Lung microvascular endothelial cell (primary cell): ENCODE results near the gene TRIM54. TPM values are rescaled to one million over a fixed set of nuclear protein-coding genes. Genes with fewer than 3 reads are reported as not detected.

Source experiments
- DNase-seq, 2 donors: peaks; one replicate each; pipeline versions ENCODE4 v3.0.0 to v3.0.0-alpha.2; 2010; ENCODE audit warnings: low read depth in 2 of 2
- total RNA-seq: library from RNA; depleted of rRNA; stranded (reverse); fragments of >200 nt; gene quantifications from 2 replicates; pipeline ENCODE4 v1.2.1, GENCODE V29; 2014

The TRIM54 gene, protein sequence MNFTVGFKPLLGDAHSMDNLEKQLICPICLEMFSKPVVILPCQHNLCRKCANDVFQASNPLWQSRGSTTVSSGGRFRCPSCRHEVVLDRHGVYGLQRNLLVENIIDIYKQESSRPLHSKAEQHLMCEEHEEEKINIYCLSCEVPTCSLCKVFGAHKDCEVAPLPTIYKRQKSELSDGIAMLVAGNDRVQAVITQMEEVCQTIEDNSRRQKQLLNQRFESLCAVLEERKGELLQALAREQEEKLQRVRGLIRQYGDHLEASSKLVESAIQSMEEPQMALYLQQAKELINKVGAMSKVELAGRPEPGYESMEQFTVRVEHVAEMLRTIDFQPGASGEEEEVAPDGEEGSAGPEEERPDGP
- 0.44 and 1.2 TPM in 2 replicates for total RNA-seq

DNA sequence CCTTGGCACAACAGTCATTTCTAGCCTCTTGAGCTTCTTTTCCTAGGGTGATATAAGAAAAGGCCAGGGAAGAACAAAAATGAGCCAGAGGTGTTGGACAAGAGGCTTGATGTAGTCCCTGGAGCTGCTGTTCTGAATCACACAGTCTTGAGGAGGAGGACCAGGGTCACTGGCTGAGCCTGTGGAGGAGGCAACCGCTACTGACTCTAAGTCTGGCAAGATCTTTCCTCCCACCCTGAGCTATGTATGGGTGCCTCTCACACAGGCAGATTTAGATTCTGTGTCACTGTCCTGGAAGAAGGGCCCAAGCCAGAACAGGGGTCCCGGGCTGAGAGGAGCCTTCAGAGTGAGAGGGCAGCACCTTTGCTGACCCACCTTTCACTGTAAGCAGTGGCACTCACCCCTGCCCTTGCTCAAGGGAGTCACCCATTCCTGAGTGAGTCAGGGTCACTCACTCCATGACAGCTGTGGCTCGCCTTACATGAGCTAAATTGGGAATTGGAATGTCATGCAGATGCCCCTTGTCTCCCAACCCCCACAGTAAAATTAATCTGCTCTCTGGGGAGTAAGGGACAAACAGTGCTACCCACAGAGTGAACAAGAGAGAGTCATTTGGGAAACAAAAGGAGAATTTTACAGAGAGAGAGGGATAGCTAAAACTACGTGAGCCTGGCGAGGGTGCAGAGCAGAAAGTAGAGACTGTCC is at the start of gene TRIM54:
TSS of gene TRIM54 (plus strand) at position 575 of the 705 bp plus-strand sequence. CDS start 303 bp downstream, outside the sequence.
- no peak for DNase-seq

DNA sequence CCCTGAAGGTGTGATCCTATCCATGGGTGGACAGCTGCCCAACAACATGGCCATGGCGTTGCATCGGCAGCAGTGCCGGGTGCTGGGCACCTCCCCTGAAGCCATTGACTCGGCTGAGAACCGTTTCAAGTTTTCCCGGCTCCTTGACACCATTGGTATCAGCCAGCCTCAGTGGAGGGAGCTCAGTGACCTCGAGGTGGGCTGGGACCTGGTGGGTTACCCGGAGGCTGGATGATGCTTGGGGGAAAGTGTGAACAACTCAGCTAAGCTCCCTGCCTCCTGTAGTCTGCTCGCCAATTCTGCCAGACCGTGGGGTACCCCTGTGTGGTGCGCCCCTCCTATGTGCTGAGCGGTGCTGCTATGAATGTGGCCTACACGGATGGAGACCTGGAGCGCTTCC is 48.9 kb upstream of the TRIM54 start:
- no peak for DNase-seq

DNA sequence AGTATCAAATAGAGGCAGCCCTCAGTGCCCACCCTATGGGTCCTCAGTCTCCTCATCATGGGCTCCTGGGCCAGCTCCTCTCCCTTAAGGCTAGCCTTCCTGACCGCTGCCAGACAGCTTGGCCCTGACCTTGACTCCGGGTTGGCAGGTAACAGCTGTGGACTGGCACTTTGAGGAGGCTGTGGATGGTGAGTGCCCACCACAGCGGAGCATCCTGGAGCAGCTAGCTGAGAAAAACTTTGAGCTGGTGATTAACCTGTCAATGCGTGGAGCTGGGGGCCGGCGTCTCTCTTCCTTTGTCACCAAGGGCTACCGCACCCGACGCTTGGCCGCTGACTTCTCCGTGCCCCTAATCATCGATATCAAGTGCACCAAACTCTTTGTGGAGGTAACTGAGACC is 46.1 kb upstream of the TRIM54 start:
- no peak for DNase-seq

DNA sequence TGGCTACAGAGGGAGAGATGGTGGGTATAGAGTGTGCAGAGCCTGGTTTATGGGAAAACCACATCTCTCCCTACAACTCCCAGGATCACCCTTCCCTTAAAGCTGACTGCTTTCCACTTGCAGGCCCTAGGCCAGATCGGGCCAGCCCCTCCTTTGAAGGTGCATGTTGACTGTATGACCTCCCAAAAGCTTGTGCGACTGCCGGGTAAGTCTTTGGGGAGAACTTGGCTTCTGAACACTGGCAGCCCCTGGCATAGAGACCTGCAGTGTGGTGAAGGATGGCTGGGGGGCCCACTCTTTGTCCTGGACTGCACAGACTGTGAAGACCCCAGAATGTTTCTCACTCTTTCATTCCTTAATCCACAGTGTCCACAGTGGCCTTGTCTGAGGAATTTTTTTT is 45.6 kb upstream of the TRIM54 start:
- no peak for DNase-seq

DNA sequence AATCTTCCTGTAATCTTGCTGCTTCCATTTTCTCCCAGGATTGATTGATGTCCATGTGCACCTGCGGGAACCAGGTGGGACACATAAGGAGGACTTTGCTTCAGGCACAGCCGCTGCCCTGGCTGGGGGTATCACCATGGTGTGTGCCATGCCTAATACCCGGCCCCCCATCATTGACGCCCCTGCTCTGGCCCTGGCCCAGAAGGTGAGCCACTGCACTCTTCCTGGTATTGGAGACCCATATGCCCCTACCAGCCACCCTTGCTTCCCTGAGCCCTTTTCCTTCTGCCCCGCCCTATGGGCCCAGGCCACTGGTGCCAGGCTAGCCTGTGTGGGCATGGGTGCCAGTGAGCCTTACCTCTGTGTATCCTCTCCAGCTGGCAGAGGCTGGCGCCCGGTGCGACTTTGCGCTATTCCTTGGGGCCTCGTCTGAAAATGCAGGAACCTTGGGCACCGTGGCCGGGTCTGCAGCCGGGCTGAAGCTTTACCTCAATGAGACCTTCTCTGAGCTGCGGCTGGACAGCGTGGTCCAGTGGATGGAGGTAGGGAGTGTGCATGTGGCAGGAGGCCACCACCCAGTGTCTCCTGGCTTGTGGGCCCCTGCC is 44.8 kb upstream of the TRIM54 start:
- DNase-seq: no peak

DNA sequence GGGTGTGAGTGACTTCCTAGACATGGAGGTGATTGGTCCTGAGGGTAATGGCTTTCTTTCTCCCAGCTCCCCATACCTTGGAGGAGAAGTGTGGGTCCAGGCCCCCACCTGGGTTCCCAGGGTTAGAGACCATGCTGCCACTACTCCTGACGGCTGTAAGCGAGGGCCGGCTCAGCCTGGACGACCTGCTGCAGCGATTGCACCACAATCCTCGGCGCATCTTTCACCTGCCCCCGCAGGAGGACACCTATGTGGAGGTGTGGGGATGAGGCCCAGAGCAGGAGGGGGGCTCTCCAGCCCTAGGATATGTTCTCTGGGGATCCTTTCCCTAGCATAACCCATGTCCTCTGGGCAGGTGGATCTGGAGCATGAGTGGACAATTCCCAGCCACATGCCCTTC is 43.3 kb upstream of the TRIM54 start:
- no peak for DNase-seq

DNA sequence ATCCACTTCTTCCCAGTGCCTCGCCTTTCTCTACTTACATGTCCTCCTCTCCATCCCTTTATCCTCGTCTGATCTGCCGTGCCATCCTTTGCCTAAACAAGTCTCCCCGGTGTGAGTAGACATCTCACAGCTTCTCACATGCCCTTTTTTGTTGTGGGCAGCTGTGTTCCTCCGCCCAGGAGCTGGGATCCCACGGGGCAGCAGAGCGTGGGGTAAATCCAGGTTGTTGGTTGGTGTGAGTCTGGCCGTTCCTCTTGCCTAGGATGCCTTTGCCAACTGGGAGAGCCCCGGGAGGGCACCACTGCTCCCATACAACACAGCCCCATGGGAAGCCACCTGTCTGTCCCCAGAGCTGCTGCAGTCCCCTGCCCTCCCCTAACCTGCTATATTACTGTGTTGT is 41.8 kb upstream of the TRIM54 start:
- no peak for DNase-seq

DNA sequence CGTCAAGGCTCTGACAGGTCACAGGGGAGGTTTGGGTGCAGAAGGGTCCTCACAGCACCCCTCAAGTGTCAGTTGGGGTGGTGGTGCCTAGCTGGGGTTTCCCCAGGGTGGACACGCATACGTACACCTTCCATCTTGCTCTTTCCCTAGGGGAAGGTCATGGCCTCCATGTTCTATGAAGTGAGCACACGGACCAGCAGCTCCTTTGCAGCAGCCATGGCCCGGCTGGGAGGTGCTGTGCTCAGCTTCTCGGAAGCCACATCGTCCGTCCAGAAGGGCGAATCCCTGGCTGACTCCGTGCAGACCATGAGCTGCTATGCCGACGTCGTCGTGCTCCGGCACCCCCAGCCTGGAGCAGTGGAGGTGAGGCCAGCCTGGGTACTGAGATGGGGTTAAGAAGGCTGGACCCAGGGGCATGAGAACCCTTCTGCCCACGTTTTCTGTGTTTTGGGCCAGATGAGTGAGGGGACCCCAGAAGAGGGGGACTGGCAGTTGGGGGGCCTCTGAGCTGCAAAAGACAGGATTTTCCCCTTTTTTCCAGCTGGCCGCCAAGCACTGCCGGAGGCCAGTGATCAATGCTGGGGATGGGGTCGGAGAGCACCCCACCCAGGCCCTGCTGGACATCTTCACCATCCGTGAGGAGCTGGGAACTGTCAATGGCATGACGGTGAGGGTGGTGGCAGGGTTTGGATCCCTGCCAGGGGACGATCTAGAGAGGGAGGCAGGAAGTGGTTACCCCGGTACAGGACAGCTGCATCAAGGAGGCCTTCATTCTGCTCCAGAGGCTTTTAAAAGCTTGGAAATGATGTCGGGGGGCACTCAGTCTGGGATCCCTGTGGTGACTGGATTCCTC is 40.2 kb upstream of the TRIM54 start:
- no peak for DNase-seq

DNA sequence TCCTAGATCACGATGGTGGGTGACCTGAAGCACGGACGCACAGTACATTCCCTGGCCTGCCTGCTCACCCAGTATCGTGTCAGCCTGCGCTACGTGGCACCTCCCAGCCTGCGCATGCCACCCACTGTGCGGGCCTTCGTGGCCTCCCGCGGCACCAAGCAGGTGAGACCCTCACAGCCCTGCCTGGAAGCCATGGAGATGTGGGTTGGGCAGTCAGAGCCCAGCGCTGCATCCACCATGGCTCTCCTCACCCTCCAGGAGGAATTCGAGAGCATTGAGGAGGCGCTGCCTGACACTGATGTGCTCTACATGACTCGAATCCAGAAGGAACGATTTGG is 39.6 kb upstream of the TRIM54 start:
- no peak for DNase-seq

DNA sequence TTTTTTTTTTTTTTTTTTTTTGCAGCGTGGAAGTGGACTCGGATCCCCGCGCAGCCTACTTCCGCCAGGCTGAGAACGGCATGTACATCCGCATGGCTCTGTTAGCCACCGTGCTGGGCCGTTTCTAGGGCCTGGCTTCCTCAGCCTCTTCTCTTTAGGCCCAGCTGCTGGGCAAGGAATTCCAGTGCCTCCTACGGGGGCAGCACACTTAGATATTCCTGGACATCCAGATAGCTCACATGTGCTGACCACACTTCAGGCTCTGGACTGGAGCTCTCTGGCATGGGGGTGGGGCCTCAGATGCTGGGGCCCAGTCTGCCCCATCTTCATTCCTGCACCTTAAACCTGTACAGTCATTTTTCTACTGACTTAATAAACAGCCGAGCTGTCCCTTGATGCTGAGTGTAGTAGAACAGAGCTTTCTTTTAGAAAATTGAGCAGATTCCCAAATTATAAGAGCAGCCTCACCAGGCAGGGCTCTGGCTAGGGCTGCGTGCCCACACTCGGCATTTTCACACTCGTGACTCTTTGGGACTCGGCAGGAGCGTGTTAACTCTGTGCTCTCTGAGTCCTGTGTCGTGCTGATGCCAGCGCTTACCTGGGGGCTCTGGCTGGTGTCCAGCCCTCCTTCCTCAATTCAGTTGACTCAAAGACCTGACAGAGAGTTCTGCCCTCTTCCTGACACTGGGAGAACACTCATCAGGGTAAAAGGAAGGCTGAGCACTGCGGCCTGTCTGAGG is 38.7 kb upstream of the TRIM54 start:
- DNase-seq: no peak

DNA sequence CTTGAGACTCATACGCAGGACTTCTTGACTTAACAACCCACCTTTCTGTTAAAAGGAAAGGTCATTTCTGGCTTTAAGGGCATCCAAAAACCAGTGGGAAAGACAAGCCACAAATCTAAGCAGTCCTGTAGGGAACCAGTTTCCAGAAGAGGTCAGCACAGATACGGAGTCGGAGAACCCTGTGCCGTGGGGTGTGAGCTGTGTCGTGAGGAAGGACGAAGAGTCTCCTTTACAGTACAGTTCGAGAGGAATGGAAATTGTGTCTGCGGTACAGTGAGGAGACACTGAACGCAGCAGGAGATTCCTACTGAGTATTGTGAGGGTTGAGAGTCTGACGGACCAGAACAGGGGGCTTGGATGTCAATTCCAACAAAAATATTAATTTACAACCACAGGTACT is 37.1 kb upstream of the TRIM54 start:
- no peak for DNase-seq

DNA sequence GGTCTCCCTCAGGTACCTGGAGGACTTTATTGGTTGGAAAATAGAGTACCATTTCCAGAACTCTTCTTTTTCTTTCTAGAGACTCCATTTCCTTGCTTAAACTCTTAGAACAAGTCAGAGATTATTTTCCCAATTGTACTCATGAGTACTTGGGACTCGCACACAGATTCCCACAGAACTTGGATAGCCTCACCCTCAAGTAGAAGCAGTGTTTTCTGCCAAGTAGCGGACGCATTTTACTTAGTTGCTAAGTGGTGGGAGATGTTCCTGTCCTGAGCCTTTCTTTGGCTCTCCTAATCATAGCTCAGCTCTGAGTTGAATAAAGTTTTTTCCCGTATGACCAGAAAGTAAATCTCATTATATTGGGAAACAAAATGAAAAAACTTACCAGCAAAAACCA is 36.6 kb upstream of the TRIM54 start:
- DNase-seq: no peak

DNA sequence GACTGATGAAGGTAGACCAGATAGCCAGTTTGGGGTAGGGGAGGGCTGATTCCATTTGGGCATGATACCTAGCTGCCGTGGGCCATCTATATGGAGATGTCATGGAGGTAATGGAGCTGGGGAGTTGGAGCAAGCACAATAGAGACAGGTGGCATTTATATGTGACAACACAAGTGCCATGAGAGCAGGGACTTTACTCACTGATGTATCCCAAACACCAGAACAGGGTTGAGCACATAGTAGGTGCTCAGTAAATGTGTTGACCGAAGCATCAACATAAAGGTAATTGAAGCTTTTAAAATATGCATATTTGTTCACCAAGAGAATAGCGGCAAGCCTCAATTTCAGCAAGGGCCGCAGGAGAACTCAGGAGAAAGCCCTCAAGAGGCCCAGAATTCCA is 34.3 kb upstream of the TRIM54 start:
- no peak for DNase-seq

DNA sequence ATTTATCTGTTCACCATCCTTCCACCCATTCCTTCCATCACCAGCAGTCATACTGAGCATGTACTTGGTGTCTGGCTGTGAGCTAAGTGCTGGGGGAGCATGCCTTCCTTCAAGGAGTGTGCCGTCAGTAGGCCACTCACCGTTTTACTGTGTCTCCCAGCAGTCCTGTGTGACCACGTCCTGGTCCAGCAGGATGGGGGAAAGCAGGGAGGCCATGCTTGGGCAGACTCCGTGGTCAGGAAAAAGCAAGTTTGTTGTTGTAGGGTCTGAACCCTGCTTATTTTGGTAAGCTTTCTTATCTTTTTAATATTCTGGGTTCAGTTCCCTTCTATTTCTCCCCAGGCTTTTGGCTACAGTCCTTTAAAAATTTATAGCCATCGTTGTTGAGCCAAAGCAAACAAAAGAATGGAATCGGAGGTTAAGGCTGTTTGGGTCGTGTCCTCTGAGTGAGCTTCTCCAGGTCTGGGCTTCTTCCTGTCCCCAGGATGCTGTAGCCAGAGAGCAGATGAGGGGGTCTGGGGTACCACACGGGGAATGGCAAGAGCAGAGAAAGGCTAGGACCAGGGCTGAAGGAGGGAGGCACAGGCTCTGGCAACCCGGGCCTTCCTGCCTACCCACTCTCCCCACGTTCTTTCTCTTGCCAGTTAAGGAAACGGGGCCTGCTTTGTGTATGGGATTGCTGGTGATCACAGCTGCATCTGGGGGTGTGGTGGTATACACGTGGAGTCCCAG is 32.9 kb upstream of the TRIM54 start:
- DNase-seq: peak in 1 of 2 donors; percentile 31

DNA sequence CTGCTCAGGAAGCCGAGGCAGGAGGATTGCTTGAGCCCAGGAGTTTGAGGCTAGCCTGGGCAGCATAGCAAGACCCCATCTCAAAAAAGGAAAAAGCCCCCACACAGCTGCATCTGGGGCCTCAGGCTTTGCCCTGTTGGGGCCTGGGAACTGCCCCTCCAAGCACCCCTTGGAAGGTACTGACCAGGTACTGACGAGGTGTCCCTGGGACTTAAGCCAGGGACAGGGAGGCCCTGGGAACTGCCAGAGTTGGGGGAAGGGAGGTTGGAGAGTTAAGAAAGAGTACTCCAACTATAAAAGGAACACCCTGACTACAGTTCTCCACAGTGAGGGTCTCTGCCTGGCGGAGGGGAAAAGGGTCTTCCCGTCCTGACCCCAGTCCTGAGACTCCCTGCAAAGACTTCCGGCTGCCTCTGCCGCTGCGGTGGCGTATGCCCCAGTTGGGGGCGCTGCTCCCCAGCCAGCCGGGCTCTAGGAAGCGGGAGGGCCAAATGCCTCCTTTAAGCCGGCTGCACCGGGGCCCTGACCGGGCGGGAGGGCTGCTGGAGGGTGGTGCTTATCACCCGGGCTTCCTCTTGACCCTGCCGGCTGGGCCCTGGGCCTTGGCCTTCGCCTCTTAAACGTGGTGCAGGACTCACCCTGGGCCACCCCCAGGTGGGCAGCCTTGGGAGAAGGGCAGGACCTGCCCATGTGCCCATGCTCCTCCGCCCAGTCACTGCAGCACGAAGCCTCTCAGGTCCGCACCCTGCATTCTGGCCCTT is 32.2 kb upstream of the TRIM54 start:
- peak; percentile 55 to 67 for DNase-seq

DNA sequence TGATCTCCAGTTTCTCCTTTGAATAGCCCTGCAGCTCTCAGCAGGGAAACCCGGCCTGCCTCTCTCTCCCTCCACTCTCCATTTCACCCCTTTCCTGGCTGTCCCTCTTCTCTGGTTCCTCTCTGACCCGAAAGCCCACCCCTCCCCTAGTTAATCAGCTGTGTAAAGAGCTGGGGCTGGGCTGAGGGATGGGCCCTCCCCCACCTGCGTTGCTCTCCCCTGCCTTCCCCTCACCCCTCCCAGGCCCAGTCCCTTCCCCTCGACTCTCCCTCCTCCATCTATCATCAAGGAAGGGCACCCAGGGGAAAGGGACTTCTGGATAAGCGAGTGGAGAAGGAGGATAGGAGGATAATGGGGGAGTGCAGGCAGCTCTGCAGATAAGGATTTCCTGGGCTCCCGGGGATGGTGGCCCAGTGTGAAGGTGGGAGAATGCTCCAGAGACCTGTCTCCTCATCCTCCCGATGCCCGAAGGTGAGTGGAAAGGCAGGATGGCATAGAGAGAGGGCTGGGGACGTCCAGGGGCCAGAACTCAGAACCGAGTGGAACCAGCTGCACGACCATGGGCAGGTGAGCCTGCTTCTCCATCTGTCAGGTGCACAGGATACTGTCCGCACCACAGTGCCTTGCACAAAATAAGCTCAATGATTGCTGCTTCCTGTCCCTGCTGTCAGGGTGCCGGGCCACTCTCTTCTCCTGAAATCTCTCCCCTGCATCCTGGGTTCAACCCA is 31.4 kb upstream of the TRIM54 start:
- no peak for DNase-seq

DNA sequence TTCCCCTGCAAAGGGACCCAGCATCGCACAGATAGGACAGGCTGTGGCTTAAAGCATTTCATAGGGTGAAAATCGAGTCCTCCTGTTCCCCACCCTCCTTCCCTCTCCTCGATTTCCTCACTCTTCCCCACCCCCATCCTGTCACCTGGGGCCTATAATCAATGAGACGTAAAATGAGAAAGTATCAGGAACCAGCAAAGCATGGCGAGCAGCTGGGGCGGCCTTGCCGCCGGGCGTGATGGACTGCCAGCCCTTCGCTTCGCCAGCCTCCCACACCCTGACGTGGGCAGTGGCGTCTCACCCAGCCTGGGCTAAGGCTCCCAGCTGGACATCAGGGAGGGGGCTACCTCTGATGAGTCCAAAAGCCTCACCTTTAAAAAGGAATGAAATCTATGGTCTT is 30.5 kb upstream of the TRIM54 start:
- no peak for DNase-seq

DNA sequence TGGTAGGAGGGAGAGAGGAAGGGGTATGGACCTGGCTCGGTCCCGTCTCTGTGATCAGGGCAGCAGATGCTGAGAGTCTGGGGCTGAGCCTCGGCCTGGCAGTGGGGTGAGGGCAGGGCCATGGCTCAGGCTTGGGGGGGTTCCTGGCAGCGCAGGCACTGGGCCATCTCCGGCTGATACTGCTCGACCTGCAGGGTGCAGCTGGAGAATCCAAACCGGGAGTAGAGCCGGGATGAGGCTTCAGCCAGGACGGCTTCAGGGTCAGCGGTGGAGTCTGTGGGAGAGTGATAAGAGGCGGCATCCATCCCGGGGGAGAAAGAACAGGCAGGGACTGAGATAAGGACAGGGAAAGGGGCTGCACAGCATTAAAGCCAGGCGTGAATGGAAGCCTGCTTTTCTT is 27.0 kb upstream of the TRIM54 start:
- no peak for DNase-seq

DNA sequence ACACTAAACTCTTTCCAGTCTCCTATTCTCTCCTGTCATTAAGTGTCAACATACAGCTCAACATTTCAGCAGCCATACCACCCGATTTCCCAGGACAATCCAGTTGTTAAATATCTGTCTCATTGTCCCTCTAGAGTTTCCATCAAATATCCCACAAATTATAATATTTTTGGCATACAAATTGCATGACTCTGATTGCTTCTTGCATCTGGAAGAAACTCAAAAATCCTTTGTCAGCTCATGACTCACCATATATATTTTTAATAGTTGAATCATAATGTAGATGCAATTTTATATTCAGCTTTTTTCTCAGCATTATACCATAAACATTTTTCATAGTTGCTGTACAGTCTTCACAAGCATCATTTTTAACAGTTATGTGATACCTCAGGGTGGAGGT is 26.6 kb upstream of the TRIM54 start:
- DNase-seq: no peak
